ENCODE measurements around the gene CCDC183. TPM values are rescaled to one million over a fixed set of nuclear protein-coding genes. Genes with fewer than 3 reads are reported as not detected.

The CCDC183 gene
- total RNA-seq, 1 experiment from 2014 or later: 1.1 TPM

- Histone ChIP-seq H3T11ph (ENCODE audit: low read length) (no peak overlapping the region), H2BK120ac (ENCODE audit: low read depth, low read length, poor library complexity, severe bottlenecking) (no peak overlapping the region), H2AFZ (ENCODE audit: low read length) (no peak overlapping the region), H4K91ac (ENCODE audit: insufficient read length, low read depth, low read length) (no peak overlapping the region), H3K18ac (ENCODE audit: insufficient read length, low read depth, low read length) (no peak overlapping the region), H3K14ac (ENCODE audit: insufficient read depth, low read length) (no peak overlapping the region), H3K27me3 (ENCODE audit: insufficient read depth, low read length) (no peaks in the 10 kb centered on the region), H3K4me1 (ENCODE audit: insufficient read depth, low read length) (no peaks in the 10 kb centered on the region), H3K27ac (ENCODE audit: insufficient read length, low read depth, low read length) (no peak overlapping the region), H3K23me2 (ENCODE audit: insufficient read length, low read depth, low read length, poor library complexity, severe bottlenecking) (no peaks in the 10 kb centered on the region), H3K56ac (ENCODE audit: insufficient read length, low read depth, low read length) (no peak overlapping the region), H2BK20ac (ENCODE audit: low read depth, low read length, poor library complexity, severe bottlenecking) (no peak overlapping the region), H3K9me3 (ENCODE audit: control insufficient read depth, low read depth, low read length) (no peaks in the 10 kb centered on the region), H3K4me2 (ENCODE audit: insufficient read depth, insufficient read length, low read length) (no peak overlapping the region), H2BK12ac (ENCODE audit: insufficient read length, low read depth, low read length) (no peak overlapping the region), H3K9ac (ENCODE audit: extremely low read depth, insufficient read length, low read length) (no peak overlapping the region), H4K8ac (replicated peaks; ENCODE audit: insufficient read length, low read depth, low read length) (no peak overlapping the region), H3K79me1 (ENCODE audit: insufficient read depth, low read depth, low read length, poor library complexity, severe bottlenecking) (no peaks in the 10 kb centered on the region), H4K20me1 (ENCODE audit: control insufficient read depth, insufficient read depth, insufficient read length) (no peaks in the 10 kb centered on the region), H4K5ac (ENCODE audit: insufficient read length, low read depth, low read length) (no peak overlapping the region), H3K4ac (ENCODE audit: low read depth, low read length) (no peak overlapping the region), H3K79me2 (ENCODE audit: insufficient read depth, low read length) (no peaks in the 10 kb centered on the region), H2AK5ac (ENCODE audit: insufficient read length, low read length) (no peak overlapping the region), H2BK5ac (ENCODE audit: insufficient read length, low read length) (no peak overlapping the region), H3K23ac (ENCODE audit: insufficient read length, low read depth, low read length) (no peak overlapping the region), H2BK15ac (ENCODE audit: low read depth, low read length) (no peak overlapping the region)
- H3K9me3 Mint-ChIP-seq: peaks cover 9 to 11% of the 10 kb centered on the region in 2 experiments; a peak in 4 of 5 replicates
- peaks cover 2 to 9% (median 2%) of the 10 kb centered on the region in 3 experiments; a peak in 4 of 7 replicates for H3K36me3 Mint-ChIP-seq (ENCODE audit: insufficient read depth in 1 of 3, low read depth in 3 of 3)
- H3K27ac Mint-ChIP-seq: no peak overlapping the region
- TF ChIP-seq, protein P1, sequence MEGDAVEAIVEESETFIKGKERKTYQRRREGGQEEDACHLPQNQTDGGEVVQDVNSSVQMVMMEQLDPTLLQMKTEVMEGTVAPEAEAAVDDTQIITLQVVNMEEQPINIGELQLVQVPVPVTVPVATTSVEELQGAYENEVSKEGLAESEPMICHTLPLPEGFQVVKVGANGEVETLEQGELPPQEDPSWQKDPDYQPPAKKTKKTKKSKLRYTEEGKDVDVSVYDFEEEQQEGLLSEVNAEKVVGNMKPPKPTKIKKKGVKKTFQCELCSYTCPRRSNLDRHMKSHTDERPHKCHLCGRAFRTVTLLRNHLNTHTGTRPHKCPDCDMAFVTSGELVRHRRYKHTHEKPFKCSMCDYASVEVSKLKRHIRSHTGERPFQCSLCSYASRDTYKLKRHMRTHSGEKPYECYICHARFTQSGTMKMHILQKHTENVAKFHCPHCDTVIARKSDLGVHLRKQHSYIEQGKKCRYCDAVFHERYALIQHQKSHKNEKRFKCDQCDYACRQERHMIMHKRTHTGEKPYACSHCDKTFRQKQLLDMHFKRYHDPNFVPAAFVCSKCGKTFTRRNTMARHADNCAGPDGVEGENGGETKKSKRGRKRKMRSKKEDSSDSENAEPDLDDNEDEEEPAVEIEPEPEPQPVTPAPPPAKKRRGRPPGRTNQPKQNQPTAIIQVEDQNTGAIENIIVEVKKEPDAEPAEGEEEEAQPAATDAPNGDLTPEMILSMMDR (conservative IDR thresholded peaks at IDR 0.05): no peak
- peak; percentile 19 for DNase-seq
- H3K27me3 Mint-ChIP-seq (ENCODE audit: low read depth): peaks cover 2% of the 10 kb centered on the region; the same call in 1 of the 2 replicates
- WGBS (ENCODE audit: extremely low coverage, insufficient read length, low lambda C conversion rate): no CpG with 5 or more reads among the region's 9 CpGs
- peaks cover 10 to 27% of the 10 kb centered on the region in 2 experiments; a peak in 3 of 4 replicates for H3K4me1 Mint-ChIP-seq
- no peak overlapping the region for H3K4me3 Mint-ChIP-seq
Measured at GRCh38 chr9:136759001-136759400, 37.1 kb upstream of the CCDC183 start.
